ENCODE results near the gene FNDC1.

GRCh38 chr6:159307246-159307790 lies 138.1 kb downstream of the FNDC1 start:
- TF ChIP-seq, protein P1, sequence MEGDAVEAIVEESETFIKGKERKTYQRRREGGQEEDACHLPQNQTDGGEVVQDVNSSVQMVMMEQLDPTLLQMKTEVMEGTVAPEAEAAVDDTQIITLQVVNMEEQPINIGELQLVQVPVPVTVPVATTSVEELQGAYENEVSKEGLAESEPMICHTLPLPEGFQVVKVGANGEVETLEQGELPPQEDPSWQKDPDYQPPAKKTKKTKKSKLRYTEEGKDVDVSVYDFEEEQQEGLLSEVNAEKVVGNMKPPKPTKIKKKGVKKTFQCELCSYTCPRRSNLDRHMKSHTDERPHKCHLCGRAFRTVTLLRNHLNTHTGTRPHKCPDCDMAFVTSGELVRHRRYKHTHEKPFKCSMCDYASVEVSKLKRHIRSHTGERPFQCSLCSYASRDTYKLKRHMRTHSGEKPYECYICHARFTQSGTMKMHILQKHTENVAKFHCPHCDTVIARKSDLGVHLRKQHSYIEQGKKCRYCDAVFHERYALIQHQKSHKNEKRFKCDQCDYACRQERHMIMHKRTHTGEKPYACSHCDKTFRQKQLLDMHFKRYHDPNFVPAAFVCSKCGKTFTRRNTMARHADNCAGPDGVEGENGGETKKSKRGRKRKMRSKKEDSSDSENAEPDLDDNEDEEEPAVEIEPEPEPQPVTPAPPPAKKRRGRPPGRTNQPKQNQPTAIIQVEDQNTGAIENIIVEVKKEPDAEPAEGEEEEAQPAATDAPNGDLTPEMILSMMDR (IDR thresholded peaks at IDR 0.05): no peak
- no peak for TF ChIP-seq POLR2A (IDR thresholded peaks at IDR 0.05)

Measured in thyroid gland (tissue), 4 donors.